Kidney (tissue), 14 donors: ENCODE measurements around the gene AJAP1. TPM values are rescaled to one million over a fixed set of nuclear protein-coding genes. Genes with fewer than 3 reads are reported as not detected.

Source experiments
- DNase-seq, 5 donors: peaks; one replicate each; pipeline ENCODE4 v3.0.0-alpha.2; 2013 to 2020
- FAIRE-seq: peaks from 2 replicates; lab custom pipeline; 2012; peaks lifted over from hg19 to GRCh38; lab: Jason Lieb, UNC
- H3K27ac ChIP-seq, 2 donors: one replicate each; pipeline ENCODE4 v1.7.0; 2013; ENCODE audit warnings: low read depth in 2 of 2, low read length in 2 of 2, inconsistent platforms in 1 of 2
- H3K27me3 ChIP-seq: one replicate; pipeline ENCODE4 v1.7.1; 2013; ENCODE audit warnings: low read length, inconsistent platforms; ENCODE audit not compliant: control insufficient read depth, insufficient read depth
- H3K36me3 ChIP-seq, 3 donors: one replicate each; pipeline versions ENCODE4 v1.7.0 to v1.7.1; 2013; ENCODE audit warnings: low read length in 3 of 3, control low read depth in 1 of 3, inconsistent platforms in 1 of 3; ENCODE audit not compliant: insufficient read depth in 3 of 3, control insufficient read depth in 2 of 3
- H3K4me1 ChIP-seq, 3 donors: one replicate each; pipeline versions ENCODE4 v1.7.0 to v1.7.1; 2013; ENCODE audit warnings: low read length in 3 of 3, inconsistent platforms in 1 of 3, low read depth in 1 of 3; ENCODE audit not compliant: control insufficient read depth in 2 of 3, insufficient read depth in 2 of 3
- H3K4me3 ChIP-seq, 3 donors: one replicate each; pipeline versions ENCODE4 v1.7.0 to v1.8.1; 2013; ENCODE audit warnings: low read length in 3 of 3, control low read depth in 1 of 3, inconsistent platforms in 1 of 3
- H3K9ac ChIP-seq, 3 donors: one replicate each; pipeline versions ENCODE4 v1.7.0 to v1.7.1; 2013; ENCODE audit warnings: low read length in 3 of 3, control low read depth in 1 of 3, inconsistent platforms in 1 of 3
- H3K9me3 ChIP-seq, 3 donors: one replicate each; pipeline versions ENCODE4 v1.7.0 to v1.7.1; 2013; ENCODE audit warnings: low read length in 3 of 3, control low read depth in 1 of 3, inconsistent platforms in 1 of 3; ENCODE audit not compliant: control insufficient read depth in 2 of 3, insufficient read depth in 1 of 3
- CTCF ChIP-seq: IDR thresholded peaks from 3 replicates; pipeline ENCODE4 v1.5.1; 2012; ENCODE audit warnings: mild to moderate bottlenecking, moderate library complexity, borderline replicate concordance; ENCODE audit not compliant: insufficient read depth; ENCODE audit errors: extremely low read depth
- intact Hi-C: fragments of 100-400 bp; cut with DNase I; formaldehyde crosslinking; loops from one replicate; pipeline ENCODE4 v1.11.1; 2022
- polyA plus RNA-seq: library from polyadenylated mRNA; stranded (reverse); fragments of 350-450 nt; fragmentation: Illumina TruSeq; extraction: RNeasy Lipid Tissue Mini Kit (QIAGEN cat#74804); gene quantifications from one replicate; pipeline ENCODE4 v1.2.3, GENCODE V29; 2014; ENCODE audit warnings: low read depth, low replicate concordance; ENCODE audit not compliant: insufficient read depth
- total RNA-seq: library from RNA; stranded (reverse); fragmentation: NEBNext Ultra II Directional; extraction: Animal tissue kit (Norgen Biotek cat#: 25700); gene quantifications from one replicate; pipeline ENCODE4 v1.2.1, GENCODE V29; 2021
- donor health status: control.
- donor health status: control.
- donor health status: control.
- donor health status: control.
- donor health status: control.
- donor health status: DM: yes; HTN: yes; CAD: no.
- donor health status: Normal renal cell carcinoma (clear cell type).

Gene AJAP1
- total and polyA plus RNA-seq, 2 donors from 2014 or later: 2.7 to 5.5 TPM

- intact Hi-C loops: no loop called here
- H3K4me3 ChIP-seq: no peak overlapping the region
- H3K36me3 ChIP-seq: no peaks in the 10 kb centered on the region
- H3K9ac ChIP-seq: no peak overlapping the region
- no peaks in the 10 kb centered on the region for H3K4me1 ChIP-seq
- DNase-seq (no peak), FAIRE-seq (no peak)
- TF ChIP-seq CTCF: no peak
- H3K27me3 ChIP-seq: no peaks in the 10 kb centered on the region
- no peak overlapping the region for H3K27ac ChIP-seq
- H3K9me3 ChIP-seq: peaks cover 0 to 2% (median 0%) of the 10 kb centered on the region in 3 donors
Observed at GRCh38 chr1:4716406-4716805, 62.0 kb downstream of the AJAP1 start.

GRCh38 chr1:4718071-4718470 is 63.7 kb downstream of the AJAP1 start:
- DNase-seq (no peak), FAIRE-seq (no peak)
- H3K4me1 ChIP-seq: no peaks in the 10 kb centered on the region
- H3K9ac ChIP-seq: no peak overlapping the region
- H3K9me3 ChIP-seq: peaks cover 0 to 2% (median 0%) of the 10 kb centered on the region in 3 donors
- H3K27me3 ChIP-seq: no peaks in the 10 kb centered on the region
- no peak overlapping the region for H3K4me3 ChIP-seq
- H3K27ac ChIP-seq: no peak overlapping the region
- no peaks in the 10 kb centered on the region for H3K36me3 ChIP-seq
- no peak for TF ChIP-seq CTCF
- intact Hi-C loops: no loop called here

- FAIRE-seq (no peak), DNase-seq (no peak)
- intact Hi-C loops: no loop called here
- no peak overlapping the region for H3K9ac ChIP-seq
- H3K4me1 ChIP-seq: no peaks in the 10 kb centered on the region
- H3K36me3 ChIP-seq: no peaks in the 10 kb centered on the region
- no peaks in the 10 kb centered on the region for H3K9me3 ChIP-seq
- TF ChIP-seq CTCF: no peak
- no peak overlapping the region for H3K4me3 ChIP-seq
- H3K27me3 ChIP-seq: no peaks in the 10 kb centered on the region
- no peak overlapping the region for H3K27ac ChIP-seq
Observed at GRCh38 chr1:4723106-4723505, 68.7 kb downstream of the AJAP1 start.

- Histone ChIP-seq H3K4me1 (no peaks in the 10 kb centered on the region), H3K9ac (no peak overlapping the region), H3K27me3 (no peaks in the 10 kb centered on the region), H3K4me3 (no peak overlapping the region), H3K36me3 (no peaks in the 10 kb centered on the region), H3K9me3 (no peaks in the 10 kb centered on the region), H3K27ac (no peak overlapping the region)
- intact Hi-C loops: no loop called here
- no peak for TF ChIP-seq CTCF
- DNase-seq: no peak
- FAIRE-seq: no peak
Observed at GRCh38 chr1:4724001-4724400, 69.6 kb downstream of the AJAP1 start.
